GM21447 (cell line): ENCODE results near the gene MEX3B.

Experiments
- ATAC-seq: cut with Tn5 transposase; IDR thresholded peaks from one replicate; pipeline ENCODE4 v1.9.1; 2021; ENCODE audit not compliant: unreplicated experiment

MEX3B gene

DNA sequence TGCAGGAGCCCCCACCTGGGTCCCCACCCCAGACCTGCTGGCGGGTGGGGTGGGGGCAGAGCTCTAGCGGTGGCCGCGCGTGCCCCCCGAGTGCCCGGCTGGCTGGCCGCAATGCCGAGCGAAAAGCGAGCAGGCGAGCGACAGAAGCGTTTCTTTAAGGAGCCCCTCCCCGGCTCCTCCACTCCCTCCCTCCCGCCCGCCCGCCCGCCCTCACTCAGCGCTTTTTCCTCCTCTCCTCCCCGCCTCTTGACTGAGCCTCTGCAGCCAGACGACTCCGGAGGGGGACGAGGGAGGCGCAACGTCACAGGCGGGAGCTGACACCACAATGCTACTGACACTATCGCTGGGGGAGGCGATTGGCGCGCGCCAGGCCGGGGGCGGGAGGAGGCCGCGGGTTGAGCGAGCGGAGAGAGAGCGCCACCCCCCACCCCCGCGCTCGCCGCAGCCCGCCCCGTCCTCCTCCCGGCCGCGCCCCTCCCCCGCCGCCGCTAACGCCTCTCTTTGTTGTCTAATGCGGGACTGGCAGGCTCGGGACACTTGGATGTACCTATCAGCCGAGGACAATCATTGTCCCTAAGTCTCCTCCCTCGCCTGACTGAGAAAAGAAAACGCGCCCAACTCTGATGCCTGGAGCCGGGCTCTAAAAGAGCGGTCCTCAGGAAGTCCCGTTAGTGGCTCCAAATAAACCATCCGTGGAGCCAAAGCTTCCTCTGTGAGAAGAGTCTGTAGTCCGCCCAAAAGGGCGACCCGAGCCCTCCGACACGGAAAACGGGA is at the start of gene MEX3B:
Gene MEX3B, minus strand, starts transcription at position 127 of the 774 bp plus-strand sequence. CDS start 313 bp downstream, outside the sequence.
- peak; percentile 73 for ATAC-seq

GRCh38 chr15:82093774-82094211 is 48.0 kb upstream of the MEX3B start:
- ATAC-seq, result no peak

DNA sequence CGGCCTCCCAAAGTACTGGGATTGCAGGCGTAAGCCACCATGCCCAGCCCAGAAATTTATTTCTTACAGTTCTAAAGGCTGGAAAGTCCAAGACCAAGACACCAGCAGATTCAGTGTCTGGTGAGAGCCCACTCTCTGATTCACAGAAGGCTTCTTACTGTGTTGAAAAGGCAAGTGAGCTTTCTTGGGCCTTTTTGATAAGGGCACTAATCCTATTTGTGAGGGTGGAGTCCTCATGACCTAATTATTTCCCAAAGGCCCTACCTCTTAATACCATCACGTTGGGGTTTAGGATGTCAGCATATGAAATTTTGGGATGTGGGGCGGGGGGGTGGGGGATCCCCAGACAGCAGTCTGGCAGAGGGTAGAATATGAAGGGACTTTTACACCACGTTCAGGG is 47.5 kb upstream of the MEX3B start:
- ATAC-seq, result no peak

GRCh38 chr15:82091636-82092140 is 45.9 kb upstream of the MEX3B start:
- no peak for ATAC-seq

- ATAC-seq, result no peak
These were observed 40.6 kb upstream of the MEX3B start for GRCh38 chr15:82086243-82086995.

DNA sequence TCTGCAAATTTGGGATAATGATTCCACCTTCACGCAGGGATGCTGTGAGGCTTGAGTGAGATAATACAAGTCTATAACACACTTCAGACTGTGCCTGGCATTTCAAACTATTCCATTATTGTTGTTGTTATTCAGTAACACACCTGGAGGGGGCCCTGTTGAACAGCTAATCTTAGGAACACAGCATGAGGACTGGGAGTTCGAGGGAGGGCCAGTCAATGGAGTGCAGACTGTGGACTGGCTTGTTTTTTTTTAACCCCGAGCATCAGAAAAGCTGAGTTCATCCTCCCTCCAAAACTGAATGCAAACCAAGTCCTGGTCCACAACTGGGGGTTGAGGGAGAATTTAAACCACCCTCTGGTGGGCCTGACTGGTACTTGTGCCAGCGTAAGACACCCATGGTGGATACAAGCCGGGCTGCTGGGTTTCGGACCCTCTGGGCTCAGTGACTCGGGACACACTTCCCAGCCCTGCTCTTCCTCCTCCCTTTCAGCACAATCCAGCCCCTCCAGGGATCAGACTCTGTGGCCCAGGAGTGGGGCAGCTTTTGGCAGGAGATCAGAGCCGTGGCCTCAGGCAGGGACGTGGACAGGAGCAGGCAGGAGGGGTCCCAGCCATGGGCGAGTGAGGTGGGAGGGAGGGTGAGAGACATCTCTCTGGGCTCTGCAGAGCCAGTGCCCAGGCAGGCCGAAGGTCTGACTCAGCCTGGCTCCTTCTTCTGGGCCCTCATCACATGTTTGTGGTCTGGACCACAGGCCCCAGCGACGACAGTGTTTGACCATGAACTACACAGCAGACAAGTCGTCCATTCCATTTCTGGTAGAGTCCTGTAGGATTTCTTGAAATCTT is 36.3 kb upstream of the MEX3B start:
- no peak for ATAC-seq

GRCh38 chr15:82080774-82081173 is 35.0 kb upstream of the MEX3B start:
- ATAC-seq, result no peak

- ATAC-seq, result no peak
These were observed 33.9 kb upstream of the MEX3B start for GRCh38 chr15:82079736-82080135.

GRCh38 chr15:82074610-82075009 is 28.8 kb upstream of the MEX3B start:
- ATAC-seq, result no peak

GRCh38 chr15:82072926-82073537 is 27.2 kb upstream of the MEX3B start:
- no peak for ATAC-seq

DNA sequence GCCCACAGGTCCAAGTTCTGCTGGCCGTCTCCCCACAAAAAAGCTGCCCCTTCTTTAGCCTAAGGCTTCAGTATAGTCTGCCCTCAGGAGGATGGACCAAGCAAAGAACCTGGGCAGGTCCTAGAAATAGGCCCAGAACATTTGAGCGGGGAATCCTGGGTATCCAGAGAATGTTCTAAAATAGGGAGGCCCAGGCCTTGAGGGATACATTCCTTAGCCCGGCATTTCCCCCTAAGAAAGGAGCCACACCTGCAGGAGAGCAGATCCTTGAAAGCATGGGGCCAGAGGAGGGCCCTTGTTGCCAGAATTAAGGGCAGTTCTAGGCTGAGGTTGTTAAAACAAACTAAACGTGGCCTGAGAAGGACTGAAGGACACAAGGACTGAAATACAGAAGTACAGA is 20.6 kb upstream of the MEX3B start:
- no peak for ATAC-seq

- ATAC-seq, result no peak
These were observed 19.0 kb upstream of the MEX3B start for GRCh38 chr15:82064824-82065223.

- ATAC-seq, result no peak
These were observed 16.9 kb upstream of the MEX3B start for GRCh38 chr15:82062479-82063454.

DNA sequence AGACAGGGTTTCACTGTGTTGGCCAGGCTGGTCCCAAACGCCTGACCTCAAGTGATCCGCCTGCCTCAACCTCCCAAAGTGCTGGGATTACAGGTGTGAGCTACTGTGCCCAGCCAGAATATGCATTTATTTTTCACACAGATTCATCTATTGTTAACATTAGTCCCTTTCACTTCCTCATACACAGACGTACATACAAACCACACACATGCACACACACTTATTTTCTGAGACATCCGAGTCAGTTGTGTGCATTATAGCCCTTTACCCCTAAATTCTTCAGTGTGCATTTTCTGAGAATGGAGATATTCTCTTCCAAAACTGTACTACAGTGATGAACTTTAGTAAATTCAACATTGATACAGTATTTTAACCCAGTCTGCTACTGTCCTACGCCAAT is 15.0 kb upstream of the MEX3B start:
- no peak for ATAC-seq

- ATAC-seq, result no peak
These were observed 12.8 kb upstream of the MEX3B start for GRCh38 chr15:82058517-82059204.

- ATAC-seq, result no peak
These were observed 12.2 kb upstream of the MEX3B start for GRCh38 chr15:82058026-82058425.

DNA sequence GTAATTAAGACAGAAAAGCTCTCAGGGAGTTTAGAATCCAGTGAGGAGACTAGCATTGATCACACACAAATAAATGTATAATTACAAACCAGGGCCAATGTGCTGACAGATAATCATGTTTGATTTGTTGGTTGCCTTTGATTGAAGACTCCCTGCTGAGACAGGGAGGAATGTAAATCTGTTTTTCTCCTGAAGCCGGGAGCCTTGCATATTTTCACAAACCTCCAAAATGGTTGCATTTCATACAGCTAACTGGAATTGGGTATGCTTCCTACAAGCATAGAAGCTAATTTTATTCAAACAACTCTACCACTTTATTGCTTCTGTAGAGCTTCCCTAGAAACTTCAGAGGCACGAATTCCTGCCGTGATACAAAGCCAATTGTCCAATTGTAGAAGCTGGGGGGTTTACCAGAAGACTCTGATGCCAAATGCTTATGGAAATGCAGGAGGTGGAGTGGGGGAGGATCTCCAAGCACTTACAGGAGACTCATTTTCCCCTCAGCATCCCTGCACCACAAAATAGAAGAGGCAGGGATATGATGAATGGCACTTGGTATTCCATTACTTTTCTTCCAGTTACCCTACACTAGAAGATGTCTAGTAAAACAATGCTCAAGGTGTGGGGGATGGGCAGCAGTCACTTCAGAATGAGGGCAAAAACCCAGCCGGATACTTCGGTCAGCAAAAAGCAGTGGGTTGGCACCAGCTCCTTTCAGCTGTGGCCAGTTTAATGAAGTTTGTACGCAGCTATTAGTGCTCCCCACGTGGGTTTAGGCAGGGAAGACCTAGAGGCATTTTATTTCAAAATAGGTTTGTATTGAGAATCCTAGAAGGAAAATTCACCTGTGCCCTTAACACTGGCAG is 11.4 kb upstream of the MEX3B start:
- no peak for ATAC-seq

- no peak for ATAC-seq
These were observed 6.9 kb upstream of the MEX3B start for GRCh38 chr15:82052751-82053150.
